GM12801 (cell line): Measurements from ENCODE around the gene CEP128.

Experiments
- TF ChIP-seq, protein P1 (sequence below): IDR thresholded peaks from one replicate; pipeline ENCODE4 v1.5.1; 2011; ENCODE audit warnings: control low read depth; ENCODE audit not compliant: insufficient read length; ENCODE audit errors: extremely low read depth

Gene CEP128

GRCh38 chr14:80477388-80478160, 464.0 kb downstream of the CEP128 start:
- TF ChIP-seq, protein P1, sequence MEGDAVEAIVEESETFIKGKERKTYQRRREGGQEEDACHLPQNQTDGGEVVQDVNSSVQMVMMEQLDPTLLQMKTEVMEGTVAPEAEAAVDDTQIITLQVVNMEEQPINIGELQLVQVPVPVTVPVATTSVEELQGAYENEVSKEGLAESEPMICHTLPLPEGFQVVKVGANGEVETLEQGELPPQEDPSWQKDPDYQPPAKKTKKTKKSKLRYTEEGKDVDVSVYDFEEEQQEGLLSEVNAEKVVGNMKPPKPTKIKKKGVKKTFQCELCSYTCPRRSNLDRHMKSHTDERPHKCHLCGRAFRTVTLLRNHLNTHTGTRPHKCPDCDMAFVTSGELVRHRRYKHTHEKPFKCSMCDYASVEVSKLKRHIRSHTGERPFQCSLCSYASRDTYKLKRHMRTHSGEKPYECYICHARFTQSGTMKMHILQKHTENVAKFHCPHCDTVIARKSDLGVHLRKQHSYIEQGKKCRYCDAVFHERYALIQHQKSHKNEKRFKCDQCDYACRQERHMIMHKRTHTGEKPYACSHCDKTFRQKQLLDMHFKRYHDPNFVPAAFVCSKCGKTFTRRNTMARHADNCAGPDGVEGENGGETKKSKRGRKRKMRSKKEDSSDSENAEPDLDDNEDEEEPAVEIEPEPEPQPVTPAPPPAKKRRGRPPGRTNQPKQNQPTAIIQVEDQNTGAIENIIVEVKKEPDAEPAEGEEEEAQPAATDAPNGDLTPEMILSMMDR = no peak

DNA sequence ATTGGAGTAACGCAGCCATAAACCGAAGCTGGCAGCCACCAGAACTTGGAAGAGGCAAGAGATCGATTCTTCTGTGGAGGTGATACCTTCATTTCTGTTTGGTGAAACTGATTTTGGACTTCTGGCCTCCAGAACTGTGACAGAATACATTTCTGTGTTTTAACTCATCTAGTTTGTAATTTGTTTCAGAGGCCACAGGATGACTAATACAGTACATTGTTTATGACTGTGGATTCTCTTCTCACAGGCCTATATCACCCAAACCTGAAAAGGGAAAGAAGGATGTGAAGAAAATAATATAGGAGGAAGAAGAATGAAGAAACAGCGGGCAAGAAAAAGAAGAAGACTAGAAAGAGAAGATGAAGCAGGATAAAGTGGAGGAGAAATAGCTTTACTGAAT, 466.5 kb downstream of the CEP128 start:
- TF ChIP-seq, protein P1 = no peak

GRCh38 chr14:80468331-80469122, 473.0 kb downstream of the CEP128 start:
- TF ChIP-seq, protein P1 = no peak

GRCh38 chr14:80465546-80466220, 475.9 kb downstream of the CEP128 start:
- TF ChIP-seq, protein P1 = no peak

GRCh38 chr14:80464531-80465149, 476.9 kb downstream of the CEP128 start:
- TF ChIP-seq, protein P1 = no peak

DNA sequence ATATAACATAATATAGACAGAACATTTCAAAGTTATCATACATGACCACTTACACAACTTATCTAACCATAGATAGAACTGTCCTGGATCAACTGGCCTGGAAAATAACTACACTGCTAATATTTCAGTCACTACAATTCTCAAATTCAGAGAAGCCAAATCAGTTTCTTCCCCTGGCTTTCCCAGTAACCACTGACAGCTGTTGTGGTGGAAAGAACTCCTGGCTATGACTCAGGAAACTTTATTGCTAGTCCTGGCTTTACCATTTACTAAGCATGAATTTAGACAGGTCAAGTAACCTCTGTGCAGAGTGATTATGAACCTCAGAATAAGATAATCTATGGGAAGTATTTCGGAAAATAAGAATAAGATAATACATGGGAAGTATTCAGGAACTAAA, 485.3 kb downstream of the CEP128 start:
- TF ChIP-seq, protein P1 = no peak

GRCh38 chr14:80455031-80455430, 486.5 kb downstream of the CEP128 start:
- TF ChIP-seq, protein P1 = no peak
